ENCODE results near the gene C19orf73.

Gene C19orf73

DNA sequence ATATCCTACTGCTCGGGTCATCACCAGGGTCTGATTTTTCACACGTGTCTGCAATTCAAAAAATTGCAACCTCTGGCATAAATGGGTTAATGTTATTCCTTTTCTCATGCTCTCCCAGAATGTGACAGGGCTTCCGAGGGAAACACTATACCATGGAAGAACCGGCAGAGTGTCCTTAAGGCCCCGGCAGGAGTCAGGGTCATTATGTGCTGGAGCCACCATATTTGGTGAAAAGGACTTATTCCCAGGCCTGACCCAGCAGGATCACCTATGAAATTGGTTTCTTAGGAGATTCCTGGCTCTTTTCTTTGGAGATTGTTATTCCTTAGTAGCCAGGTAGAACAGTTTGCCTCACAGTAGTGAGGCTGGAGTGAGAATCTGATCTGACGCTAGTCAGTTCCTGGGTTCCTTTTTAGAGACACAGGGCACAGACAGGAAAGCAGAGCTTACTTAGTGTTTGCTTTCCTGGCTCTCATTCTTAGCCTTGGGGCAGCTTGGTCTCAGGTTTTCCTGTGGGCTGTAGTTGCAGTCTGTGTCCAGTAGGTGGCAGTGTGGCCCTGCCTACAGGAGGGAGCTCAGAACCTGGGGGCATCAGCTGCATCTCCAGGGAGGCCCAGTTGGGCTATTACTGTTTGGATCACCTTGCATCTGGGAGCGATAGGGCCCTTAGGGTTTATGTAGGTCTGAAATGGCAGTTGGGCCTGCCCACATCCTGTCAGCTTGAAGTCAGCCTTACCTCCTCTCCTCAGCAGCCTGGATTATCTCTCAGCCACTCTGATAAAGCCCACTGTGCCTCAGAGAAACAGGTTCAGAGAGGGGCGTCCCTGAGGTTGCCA is 21.3 kb downstream of the C19orf73 start:
- DNase-seq, result peak; percentile 87

GRCh38 chr19:49094505-49095482 is 24.1 kb downstream of the C19orf73 start:
- DNase-seq, result no peak

- DNase-seq, result no peak
These were observed 26.3 kb downstream of the C19orf73 start for GRCh38 chr19:49092686-49093085.

GRCh38 chr19:49091391-49092038 is 27.4 kb downstream of the C19orf73 start:
- DNase-seq, result no peak

DNA sequence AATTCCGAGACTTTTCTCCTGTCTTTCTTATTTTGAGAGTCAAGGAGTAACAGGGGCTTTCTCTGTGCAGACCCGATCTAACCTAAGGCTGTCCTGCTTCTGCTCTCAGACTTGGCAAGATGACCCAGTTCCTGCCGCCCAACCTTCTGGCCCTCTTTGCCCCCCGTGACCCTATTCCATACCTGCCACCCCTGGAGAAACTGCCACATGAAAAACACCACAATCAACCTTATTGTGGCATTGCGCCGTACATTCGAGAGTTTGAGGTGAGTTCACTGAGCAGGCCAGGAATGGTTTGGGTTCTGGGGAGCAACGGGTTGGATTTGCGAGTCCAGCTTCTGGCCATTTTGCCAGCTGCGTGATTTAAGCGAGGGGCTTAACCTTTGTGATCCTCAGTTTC is 32.6 kb downstream of the C19orf73 start:
- no peak for DNase-seq

DNA sequence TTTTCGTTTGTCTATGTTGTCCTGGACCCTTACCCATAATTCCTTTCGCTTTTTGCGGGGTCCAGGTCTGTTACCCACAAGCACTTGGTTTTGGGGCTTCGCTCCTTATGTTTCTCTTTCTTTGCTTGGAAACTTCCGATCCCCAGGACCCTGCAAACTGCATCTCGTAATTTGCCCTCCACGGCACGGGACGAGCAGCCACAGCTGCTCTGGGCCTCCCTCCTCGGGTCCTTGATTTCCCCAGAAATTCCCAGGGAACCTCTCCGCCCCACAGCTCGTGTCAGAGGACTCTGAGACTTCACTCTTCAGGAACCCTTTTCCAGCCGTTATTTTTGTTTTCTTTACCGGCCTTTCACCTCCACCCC is 33.1 kb downstream of the C19orf73 start:
- no peak for DNase-seq

- DNase-seq, result peak; percentile 100
These were observed 33.7 kb downstream of the C19orf73 start, which contains the start of gene SNRNP70 for GRCh38 chr19:49085020-49085867. Gene SNRNP70 (plus strand): TSS chr19:49085451. CDS start chr19:49086415, 964 bp downstream.

DNA sequence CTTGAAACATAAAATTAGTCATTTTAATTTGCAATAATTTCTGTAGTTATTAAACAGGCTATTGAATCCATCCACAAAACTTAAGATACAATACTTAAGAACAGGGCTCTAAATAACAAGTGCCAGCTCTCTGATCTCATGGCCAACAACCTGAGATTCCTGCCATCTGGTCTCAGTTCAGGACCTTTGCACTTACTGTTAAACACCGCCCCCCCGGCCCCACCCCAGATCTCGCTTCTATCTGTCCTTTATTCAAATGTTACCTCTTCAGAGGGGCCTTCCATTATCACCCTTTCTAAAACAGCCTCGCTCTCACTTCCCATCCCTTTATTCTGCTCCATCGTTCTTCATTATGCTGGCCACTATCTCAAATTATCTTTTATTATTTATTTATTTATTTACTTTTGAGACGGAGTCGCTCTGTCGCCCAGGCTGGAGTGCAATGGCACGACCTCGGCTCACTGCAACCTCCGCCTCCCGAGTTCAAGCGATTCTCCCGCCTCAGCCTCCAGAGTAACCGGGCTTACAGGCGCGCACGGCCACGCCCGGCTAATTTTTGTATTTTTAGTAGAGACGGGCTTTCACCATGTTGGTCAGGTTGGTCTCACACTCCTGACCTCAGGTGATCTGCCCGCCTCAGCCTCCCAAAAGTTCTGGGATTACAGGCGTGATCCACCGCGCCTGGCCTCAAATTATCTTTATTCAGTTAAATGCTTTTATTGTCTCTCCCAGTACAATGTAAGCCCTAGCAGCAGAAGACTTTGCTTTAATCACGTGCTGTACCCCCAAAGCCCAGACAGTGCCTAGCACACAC is 34.5 kb downstream of the C19orf73 start:
- DNase-seq, result no peak

DNA sequence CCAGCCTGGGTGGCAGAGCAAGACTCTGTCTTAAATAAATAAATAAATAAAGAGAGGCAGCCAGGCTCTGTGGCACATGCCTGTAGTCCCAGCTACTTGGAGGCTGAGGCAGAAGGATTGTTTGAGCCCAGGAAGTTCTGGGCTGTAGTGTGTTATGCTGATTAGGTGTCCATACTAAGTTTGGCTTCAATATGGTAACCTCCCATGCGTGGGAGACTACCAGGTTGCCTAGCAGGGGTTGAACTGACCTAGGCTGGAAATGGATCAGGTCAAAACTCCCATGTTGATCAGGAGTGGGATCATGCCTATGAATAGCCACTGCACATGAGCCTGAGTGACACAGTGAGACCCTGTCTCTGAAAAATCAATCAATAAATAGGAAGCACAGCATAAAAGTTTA is 37.7 kb downstream of the C19orf73 start:
- no peak for DNase-seq

DNA sequence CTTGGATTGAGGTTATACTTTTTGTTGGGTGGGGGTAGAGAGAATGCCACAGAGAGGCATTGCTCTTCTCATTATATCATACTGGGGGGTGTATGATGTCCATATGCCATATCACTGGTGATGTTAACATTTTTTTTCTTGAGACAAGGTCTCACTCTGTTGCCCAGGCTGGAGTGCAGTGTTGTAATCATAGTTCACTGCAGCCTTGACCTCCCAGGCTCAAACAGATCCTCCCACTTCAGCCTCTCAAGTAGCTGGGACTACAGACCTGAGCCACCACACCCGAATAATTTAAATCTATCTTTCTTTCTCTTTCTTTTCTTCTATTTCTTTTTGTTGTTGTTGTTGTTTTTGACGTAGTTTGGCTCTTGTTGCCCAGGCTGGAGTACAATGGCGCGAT is 38.6 kb downstream of the C19orf73 start:
- no peak for DNase-seq

GRCh38 chr19:49074869-49075268 is 44.1 kb downstream of the C19orf73 start:
- DNase-seq, result peak; percentile 51

- DNase-seq, result peak; percentile 65
These were observed 45.2 kb downstream of the C19orf73 start for GRCh38 chr19:49073514-49074378.

DNA sequence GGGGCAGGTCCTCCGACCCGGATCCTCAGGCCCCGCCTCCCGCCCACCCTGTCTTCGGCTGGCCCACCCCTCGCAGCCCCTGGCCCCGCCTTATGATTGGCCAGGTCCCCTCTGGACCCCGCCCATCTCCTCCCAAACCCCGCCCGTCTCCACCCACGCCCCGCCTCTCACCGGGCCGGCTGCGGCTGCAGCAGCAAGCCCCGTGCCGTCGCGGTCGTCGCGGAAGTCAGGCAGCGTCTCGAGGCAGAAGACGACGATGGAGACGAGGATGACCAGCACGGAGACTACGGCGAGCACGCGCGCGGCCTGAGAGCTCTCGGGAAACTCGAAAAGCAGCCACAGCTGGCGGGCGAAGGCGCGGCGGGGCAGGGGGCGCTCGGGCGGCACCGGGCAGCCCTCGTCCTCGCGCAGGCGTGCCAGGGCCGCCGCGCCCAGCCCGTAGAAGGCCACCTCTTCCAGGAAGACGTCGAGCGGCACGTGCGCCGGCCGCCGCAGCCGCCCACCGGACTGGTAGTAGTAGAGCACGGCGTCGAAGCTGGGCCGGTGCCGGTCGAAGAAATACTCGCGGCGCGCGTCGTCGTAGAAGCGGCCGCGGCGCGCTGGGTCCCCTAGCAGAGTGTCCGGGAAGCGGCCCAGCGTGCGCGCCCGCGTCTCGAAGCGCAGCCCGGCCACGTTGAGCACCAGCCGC is 46.9 kb downstream of the C19orf73 start:
- DNase-seq, result no peak

- no peak for DNase-seq
These were observed 48.5 kb downstream of the C19orf73 start for GRCh38 chr19:49070416-49070815.

DNA sequence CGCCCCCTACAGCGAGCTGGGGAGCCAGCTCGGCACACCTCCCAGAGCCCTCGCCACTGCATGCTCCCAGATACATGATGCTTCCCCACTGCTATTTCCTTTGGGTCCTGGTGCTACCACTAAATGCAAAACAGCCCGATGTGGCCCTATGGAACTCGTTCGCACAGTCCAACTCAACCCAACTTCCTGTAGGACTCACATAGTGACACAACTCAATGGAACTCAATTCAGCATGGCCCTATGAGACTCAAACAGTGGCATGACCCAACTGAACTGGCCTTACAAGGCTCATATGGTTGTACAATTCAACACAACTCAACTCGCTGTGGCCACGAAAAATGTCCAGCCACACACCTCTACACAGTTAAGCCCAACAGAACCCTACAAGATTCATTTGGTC is 49.9 kb downstream of the C19orf73 start:
- no peak for DNase-seq

Measured in hematopoietic multipotent progenitor cell treated with erythropoietin and hydrocortisone succinate and interleukin-3 and kit ligand, for 4 days (in vitro differentiated cells).